Glutamatergic neuron (in vitro differentiated cells): ENCODE data around the gene CHIT1. TPM values are rescaled to one million over a fixed set of nuclear protein-coding genes. Genes with fewer than 3 reads are reported as not detected.
"Not testable (repeated sequence)": the region's sequence is repeated elsewhere in the genome, so short reads cannot be mapped to it uniquely, and the experiment has no call there.

Experiments used
- DNase-seq: peaks from one replicate; pipeline ENCODE4 v3.0.0; 2022
- H3K27ac Mint-ChIP-seq: one replicate; pipeline ENCODE4 v1.8.0; 2020; ENCODE audit warnings: mild to moderate bottlenecking, mixed read lengths, inconsistent platforms; ENCODE audit not compliant: unreplicated experiment
- H3K27me3 Mint-ChIP-seq: one replicate; pipeline ENCODE4 v1.8.0; 2020; ENCODE audit warnings: mild to moderate bottlenecking, moderate library complexity, mixed read lengths, inconsistent platforms; ENCODE audit not compliant: unreplicated experiment
- H3K36me3 Mint-ChIP-seq: one replicate; pipeline ENCODE4 v1.8.0; 2020; ENCODE audit warnings: mild to moderate bottlenecking, mixed read lengths, inconsistent platforms; ENCODE audit not compliant: unreplicated experiment
- H3K4me1 Mint-ChIP-seq: one replicate; pipeline ENCODE4 v1.8.0; 2020; ENCODE audit warnings: mild to moderate bottlenecking, low read depth, mixed read lengths, inconsistent platforms; ENCODE audit not compliant: unreplicated experiment
- H3K4me3 Mint-ChIP-seq: one replicate; pipeline ENCODE4 v1.8.0; 2020; ENCODE audit warnings: mild to moderate bottlenecking, mixed read lengths, inconsistent platforms; ENCODE audit not compliant: unreplicated experiment
- H3K9me3 Mint-ChIP-seq: one replicate; pipeline ENCODE4 v1.8.0; 2020; ENCODE audit warnings: mild to moderate bottlenecking, moderate library complexity, mixed read lengths, inconsistent platforms; ENCODE audit not compliant: unreplicated experiment
- total RNA-seq: library from RNA; stranded (reverse); fragmentation: NEBNext Ultra II Directional; extraction: Animal tissue kit (Norgen Biotek cat#: 25700); gene quantifications from one replicate; pipeline ENCODE4 v1.2.1, GENCODE V29; 2021; ENCODE audit not compliant: unreplicated experiment
- TF ChIP-seq, protein P1 (sequence below): fragments of 200-600 bp; sonication (generic); IDR thresholded peaks from one replicate; pipeline ENCODE4 v1.5.0; 2021; ENCODE audit not compliant: partially characterized antibody, unreplicated experiment

Gene CHIT1
- total RNA-seq, 1 donor from 2014 or later: 0.10 TPM

DNA sequence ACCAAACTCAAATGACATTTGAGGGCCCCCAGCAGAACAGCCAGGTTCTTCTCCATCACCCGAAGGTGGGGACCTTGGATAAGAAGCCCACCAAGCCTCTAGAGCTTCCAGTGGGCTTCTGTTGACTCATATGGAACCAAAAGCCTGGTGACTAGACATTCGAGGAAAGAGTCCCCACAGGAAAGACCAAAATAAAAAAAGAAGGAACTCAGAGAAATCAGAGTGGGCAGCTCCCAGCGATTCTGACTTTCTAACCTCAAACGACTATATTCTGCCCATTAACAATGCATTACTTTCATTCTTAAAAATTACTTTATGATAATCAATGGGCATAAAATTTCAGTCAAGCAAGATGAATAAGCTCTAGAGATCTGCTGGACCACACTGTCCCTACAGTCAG lies 9.6 kb upstream of the CHIT1 start:
- peaks cover 22% of the 10 kb centered on the region for H3K36me3 Mint-ChIP-seq
- H3K27ac Mint-ChIP-seq: no peak overlapping the region
- TF ChIP-seq, protein P1, sequence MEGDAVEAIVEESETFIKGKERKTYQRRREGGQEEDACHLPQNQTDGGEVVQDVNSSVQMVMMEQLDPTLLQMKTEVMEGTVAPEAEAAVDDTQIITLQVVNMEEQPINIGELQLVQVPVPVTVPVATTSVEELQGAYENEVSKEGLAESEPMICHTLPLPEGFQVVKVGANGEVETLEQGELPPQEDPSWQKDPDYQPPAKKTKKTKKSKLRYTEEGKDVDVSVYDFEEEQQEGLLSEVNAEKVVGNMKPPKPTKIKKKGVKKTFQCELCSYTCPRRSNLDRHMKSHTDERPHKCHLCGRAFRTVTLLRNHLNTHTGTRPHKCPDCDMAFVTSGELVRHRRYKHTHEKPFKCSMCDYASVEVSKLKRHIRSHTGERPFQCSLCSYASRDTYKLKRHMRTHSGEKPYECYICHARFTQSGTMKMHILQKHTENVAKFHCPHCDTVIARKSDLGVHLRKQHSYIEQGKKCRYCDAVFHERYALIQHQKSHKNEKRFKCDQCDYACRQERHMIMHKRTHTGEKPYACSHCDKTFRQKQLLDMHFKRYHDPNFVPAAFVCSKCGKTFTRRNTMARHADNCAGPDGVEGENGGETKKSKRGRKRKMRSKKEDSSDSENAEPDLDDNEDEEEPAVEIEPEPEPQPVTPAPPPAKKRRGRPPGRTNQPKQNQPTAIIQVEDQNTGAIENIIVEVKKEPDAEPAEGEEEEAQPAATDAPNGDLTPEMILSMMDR: no peak
- no peaks in the 10 kb centered on the region for H3K27me3 Mint-ChIP-seq
- H3K9me3 Mint-ChIP-seq: peaks cover 9% of the 10 kb centered on the region
- DNase-seq: no peak
- no peak overlapping the region for H3K4me3 Mint-ChIP-seq
- H3K4me1 Mint-ChIP-seq: no peaks in the 10 kb centered on the region

DNA sequence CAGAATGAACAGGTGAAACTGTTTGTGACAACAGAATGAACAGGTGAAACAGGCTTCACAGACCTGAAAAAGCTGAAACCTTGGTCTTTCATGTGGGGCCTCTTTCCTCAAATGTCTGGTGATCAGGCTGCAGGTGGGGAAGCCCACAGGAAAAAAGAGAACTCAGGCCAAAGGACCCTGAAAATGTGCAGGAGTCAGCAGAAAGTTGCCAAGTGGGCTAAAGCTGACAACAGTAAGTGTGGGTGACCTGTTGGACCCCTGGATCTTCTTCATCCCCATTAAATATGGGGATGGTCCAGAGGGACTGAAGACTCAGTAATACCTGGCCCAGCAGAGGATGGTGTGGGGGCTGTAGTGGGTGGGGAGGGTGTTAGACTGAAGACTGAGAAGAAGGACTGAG lies 9.1 kb upstream of the CHIT1 start:
- TF ChIP-seq, protein P1: no peak

DNA sequence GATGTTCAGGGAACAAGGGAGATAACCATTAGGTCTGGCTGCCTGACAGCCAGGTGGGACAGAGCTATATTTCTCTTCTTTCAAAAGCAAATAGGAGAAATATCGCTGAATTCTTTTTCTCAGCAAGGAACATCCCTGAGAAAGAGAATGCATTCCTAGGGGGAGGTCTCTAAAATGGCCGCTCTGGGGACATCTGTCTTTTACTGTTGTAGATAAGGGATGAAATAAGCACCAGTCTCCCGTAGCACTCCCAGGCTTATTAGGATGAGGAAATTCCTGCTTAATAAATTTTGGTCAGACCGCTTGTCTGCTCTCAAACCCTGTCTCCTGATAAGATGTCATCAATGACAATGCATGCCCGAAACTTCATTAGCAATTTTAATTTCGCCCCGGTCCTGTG lies 5.4 kb upstream of the CHIT1 start:
- not testable (repeated sequence) for H3K4me1 Mint-ChIP-seq, DNase-seq, H3K4me3 Mint-ChIP-seq, H3K27ac Mint-ChIP-seq, H3K27me3 Mint-ChIP-seq
- Mint-ChIP-seq H3K9me3 (peaks cover 12% of the 10 kb centered on the region), H3K36me3 (peaks cover 28% of the 10 kb centered on the region)

More for the DNA sequence above, 9.1 kb upstream of the CHIT1 start:
- peaks cover 27% of the 10 kb centered on the region for H3K36me3 Mint-ChIP-seq
- H3K27ac Mint-ChIP-seq: no peak overlapping the region
- no peaks in the 10 kb centered on the region for H3K27me3 Mint-ChIP-seq
- H3K4me3 Mint-ChIP-seq: no peak overlapping the region
- peaks cover 9% of the 10 kb centered on the region for H3K9me3 Mint-ChIP-seq
- H3K4me1 Mint-ChIP-seq: no peaks in the 10 kb centered on the region
- DNase-seq: no peak

DNA sequence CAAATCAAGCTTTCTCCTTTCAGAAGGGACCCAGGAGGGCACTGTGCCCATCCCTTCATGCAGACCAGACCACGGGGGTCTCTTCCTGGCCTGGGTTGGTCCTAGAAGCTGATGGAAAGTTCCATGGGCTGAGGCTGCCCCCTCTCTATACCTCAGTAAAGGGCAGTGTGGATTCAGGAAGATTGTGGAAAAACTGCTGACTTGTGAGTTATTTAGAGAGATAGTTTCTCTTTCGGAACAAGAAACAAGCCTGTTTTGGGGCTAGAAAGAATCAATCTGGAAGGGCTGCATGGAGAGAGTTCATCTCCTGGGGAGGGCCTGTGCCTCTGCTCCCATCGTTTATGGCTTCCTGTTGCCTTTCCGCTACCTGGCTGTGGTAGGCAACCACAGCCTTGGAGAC lies 803 bp downstream of the CHIT1 start:
- peaks cover 4% of the 10 kb centered on the region for H3K9me3 Mint-ChIP-seq
- TF ChIP-seq, protein P1: no peak
- no peak for DNase-seq
- peaks cover 21% of the 10 kb centered on the region for H3K27me3 Mint-ChIP-seq
- H3K27ac Mint-ChIP-seq: no peak overlapping the region
- no peak overlapping the region for H3K4me3 Mint-ChIP-seq
- H3K4me1 Mint-ChIP-seq: peaks cover 7% of the 10 kb centered on the region
- peaks cover 9% of the 10 kb centered on the region for H3K36me3 Mint-ChIP-seq

- TF ChIP-seq, protein P1: no peak
- peaks cover 17% of the 10 kb centered on the region for H3K27me3 Mint-ChIP-seq
- peaks cover 7% of the 10 kb centered on the region for H3K36me3 Mint-ChIP-seq
- no peak overlapping the region for H3K4me3 Mint-ChIP-seq
- no peak for DNase-seq
- peaks cover 7% of the 10 kb centered on the region for H3K4me1 Mint-ChIP-seq
- H3K27ac Mint-ChIP-seq: no peak overlapping the region
- peaks cover 4% of the 10 kb centered on the region for H3K9me3 Mint-ChIP-seq
Measured at GRCh38 chr1:203227371-203228083, 1.9 kb downstream of the CHIT1 start.
